Daoy (cell line): Measurements from ENCODE around the gene CHST1. TPM values are rescaled to one million over a fixed set of nuclear protein-coding genes. Genes with fewer than 3 reads are reported as not detected.

ENCODE experiments used
- DNase-seq: peaks from one replicate; pipeline ENCODE4 v3.0.0-alpha.2; 2015; ENCODE audit warnings: low read depth
- total RNA-seq: library from RNA; depleted of rRNA; stranded (reverse); fragments of >200 nt; shearing (Covaris generic); gene quantifications from 2 replicates; pipeline ENCODE4 v1.2.3, GENCODE V29; 2014

Gene CHST1
- total RNA-seq, 1 experiment from 2014 or later = 0.74 TPM

DNA sequence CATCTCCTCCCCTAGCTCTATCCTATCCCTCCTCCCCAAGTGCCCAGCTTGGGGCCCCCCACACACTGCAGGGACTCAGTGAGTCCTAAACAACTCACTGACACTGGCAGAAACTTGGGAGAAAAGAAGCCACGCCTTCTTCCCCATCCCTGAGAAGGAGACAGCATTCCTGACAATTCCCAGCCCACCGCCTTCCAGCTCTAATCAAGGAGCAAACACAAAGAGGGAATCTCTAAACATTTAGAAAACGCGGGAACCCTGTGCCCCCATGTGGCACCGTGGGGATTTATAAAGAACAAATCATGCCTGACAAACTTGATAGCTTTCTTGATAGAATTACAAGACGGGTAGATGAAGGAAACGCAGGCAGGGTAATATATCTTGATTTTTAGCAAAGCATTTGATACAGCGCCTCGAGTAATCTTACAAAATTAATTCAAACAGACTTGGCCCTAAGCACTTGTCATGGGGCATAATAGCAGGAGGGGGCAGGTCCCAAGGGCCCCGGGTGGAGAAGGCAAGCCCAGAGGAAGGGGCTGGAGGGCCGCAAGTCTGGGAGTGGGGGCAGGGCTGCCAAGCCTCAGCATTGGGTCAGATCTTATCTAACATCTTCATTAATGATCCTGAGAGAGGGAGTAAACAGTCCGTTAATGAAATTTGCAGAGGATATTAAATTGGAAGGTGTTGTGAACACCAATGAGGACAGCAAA, 4.5 kb downstream of the CHST1 start:
- no peak for DNase-seq

DNA sequence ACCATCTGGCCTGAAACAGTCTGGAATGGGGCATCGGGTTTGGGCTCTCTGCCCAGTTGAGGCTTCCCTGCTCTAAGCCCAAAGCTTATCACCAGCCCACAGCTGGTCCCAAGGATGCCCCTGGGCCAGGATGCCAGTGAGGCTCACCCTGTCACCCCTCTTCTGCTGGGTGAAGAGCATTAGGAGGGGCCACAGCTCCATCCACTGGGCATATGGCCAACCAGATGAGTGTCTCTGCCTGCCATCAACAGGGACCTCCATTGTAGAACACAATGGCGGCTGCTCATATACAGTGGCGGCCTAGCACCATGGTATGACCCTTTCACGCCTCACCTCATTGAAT, 5.6 kb downstream of the CHST1 start:
- no peak for DNase-seq

DNA sequence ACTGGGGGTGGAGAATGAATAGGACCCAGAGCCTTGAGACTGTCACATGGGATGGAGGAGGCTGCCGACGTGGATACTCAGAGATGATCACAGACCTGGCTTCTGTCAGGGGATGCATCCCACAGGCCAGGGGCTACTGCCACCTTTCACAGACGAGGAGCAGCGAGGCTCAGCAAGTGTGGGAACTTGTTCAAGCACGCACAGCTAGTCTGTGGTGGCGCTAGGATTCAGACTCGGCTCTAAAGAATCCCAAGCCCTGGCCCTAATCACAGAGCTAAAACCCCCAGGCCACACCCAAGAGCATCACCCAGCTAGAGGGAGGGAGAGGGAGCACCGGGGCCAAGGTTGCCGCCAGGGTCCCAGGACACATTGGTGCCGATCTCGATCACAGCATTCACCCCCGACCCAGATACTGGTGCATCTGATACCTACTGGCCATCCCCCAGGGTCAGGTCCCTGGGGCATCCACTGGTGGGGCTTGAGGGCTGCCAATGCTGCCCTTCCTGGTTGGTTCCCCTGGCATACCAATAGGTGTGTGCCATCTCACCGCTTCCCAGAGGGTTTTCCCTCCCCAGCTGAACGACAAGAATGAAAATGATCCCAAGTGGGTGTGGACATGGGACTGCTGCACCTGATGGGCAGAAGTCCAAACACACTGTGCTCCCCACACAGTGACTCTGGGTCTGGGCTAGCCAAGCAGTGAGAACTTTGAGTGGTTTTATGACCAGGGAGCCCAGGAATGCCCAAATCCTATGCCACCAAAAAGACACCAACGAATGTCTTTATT, 6.2 kb downstream of the CHST1 start:
- no peak for DNase-seq

DNA sequence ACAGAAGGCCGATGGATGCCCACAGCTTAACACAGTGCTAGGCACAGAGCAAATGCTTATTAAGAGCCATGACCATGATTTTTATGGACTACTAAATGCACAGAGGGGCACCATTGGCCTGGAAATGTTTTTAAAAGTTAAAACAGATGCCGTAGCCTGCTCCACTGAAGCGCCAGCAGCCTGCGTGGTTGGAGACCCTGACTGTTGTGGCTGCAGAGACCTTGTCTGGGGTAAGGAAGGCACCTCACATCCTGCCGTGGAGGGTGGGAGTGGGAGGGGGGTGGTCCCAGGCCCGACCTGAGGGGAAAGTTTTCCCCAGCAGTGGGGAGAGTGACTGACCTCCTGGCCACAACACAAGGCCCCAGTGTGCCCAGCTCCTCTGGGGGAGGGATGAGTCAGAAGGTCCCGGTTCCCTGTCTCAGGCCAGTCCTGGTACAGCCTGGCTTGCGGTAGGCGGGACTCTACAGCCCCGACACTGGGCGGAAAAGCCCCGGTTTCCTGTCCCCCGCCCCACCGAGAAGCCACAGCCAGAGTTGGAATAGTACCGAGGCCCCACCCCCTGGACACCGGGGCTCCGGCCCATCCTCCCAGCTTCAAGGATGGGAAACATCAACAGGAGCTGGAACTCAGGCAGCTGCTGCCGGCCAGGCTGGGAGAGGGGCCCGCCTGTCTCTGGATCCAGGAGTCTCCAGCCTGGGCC, 7.0 kb downstream of the CHST1 start:
- peak; percentile 80 for DNase-seq

DNA sequence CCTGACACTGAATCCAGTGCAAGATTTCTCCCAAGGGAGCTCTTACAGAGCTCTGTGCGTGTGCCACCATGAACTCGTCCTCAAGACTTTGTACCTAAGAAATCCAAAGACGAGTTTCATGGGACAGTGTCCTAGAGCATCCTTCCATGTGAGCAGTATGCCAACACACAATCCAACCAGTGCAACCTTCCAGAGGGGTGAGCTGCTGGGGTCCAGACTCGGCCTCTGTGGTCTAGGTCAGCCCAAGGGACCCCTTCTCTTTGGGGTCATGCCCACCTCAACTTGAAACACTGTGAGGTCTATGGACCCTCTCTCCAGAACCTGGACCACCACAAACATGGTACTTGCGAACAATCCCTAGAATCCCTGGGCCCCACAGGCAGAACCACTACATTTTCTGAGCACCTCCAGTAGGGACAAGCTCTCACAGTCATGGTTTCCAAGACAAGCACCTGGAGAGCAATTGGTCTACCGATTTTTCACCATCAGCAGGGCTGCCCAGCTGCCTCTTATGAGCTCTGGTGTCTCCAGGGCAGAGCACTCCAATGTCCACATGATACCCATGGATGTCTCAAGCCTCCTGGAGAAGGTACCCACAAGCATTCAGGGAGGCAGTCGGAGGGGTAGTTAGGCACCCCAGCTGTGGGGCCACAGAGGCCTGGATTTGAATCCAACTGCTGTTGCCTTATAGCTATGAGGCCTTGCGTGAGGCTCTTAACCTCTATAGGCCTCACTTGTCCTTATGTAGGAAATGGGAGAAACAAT, 7.7 kb downstream of the CHST1 start:
- no peak for DNase-seq

DNA sequence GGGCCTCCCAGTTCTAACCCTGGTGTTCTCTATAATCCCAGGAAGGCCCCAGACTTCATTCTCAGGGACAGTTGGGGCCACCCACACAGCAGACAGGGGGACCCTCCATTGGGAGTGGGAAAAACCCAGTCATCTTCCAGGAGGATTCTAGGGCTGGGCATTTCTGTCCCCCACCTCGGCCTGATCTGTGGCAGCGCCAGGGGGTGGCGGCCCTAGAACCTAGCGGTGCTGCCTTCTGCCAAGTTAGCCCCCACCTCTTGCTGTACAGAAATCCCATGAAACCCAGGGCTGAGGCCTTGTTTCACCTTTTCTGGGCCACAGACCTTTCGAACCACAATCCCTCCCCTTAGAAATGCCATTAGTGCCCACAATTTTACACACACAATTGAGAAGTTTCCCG, 9.6 kb downstream of the CHST1 start:
- DNase-seq = no peak

DNA sequence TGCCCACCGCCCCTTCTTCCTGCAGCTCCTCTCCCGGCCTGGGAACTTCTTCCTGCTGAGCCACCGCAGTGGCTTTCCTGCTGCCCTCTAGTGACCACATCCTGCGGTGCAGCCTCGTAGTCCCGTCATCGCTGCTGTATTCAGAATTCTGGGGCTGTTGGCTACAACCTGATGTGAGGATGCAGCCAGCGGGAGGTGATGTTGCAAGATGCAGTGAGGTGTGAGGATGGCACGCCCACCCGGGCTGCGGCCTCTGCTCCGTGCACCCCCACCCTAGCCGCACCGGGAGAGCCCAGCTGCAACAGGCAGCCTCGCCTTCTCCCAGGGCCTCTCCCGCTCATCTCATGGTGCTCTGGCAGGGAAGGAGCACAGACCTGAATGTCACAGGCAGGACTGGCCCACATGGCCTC, 10.1 kb downstream of the CHST1 start:
- DNase-seq = peak; percentile 71

DNA sequence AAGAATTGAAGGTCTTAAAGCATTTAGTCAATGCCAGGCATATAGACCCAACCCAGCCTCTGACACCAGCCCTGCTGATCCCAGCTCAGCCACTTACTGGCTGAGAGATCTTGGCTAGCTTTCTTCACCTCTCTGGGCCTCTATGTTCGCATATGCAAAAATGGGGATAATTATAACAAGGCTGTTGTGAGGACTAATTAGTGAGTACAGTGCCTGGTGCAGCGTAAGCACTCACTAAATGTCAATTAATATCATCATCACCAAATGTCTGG, 10.5 kb downstream of the CHST1 start:
- DNase-seq = no peak

DNA sequence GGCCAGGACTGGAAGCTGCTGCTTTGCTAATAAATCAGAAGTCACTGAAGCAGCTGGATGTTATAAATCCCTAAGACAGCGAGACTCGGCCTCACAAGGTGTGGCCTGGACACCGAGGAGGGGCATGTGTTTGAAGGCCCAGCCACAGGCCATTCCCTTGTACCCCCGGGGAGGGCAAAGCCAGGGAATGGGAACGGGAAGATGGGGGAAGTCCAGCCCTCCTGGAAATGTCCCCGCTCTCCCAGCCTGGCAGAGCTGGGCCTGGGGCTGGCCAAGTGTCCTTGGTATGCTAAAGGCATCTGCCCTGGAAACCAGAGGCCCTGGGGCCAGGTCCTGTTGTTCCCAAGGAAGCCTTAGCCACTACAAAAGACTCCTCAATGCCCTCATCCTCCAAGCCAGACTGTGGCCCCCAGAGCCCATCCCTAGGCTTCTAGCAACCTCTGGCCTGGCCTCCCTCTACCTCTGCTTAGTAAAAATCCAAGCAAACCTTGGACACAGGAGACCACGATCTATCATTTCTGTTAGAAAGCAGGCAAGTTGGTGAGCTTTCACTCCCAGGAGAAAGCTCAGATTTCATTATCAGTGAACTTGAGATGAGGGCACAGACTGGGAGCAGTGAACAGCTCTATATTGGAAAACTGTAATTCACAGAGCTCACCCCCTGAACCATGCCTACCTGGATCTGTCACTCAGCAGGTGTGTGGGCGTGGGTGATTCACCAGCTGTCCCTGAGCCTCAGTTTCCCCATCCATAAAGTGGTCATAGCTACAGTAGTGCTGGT, 11.0 kb downstream of the CHST1 start:
- DNase-seq = no peak

DNA sequence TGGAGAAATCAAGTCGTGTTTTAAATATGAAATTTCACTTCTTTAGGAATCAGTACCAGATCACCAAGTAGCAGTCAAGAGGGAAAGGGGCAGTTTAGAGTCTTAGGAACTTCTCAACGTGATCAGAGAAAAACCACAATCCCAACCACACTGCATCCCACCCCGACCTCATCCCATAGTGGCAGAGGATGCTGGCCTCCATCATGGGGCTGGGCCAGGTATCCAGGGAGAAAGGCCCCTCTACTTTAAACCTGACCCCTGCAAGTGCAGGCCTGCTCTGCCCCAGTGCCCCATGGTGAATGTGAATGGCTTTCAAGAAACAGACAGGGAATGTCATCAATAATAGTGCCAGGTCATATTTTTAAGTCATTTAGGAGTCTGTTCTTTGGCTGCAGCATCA, 12.1 kb downstream of the CHST1 start:
- no peak for DNase-seq

DNA sequence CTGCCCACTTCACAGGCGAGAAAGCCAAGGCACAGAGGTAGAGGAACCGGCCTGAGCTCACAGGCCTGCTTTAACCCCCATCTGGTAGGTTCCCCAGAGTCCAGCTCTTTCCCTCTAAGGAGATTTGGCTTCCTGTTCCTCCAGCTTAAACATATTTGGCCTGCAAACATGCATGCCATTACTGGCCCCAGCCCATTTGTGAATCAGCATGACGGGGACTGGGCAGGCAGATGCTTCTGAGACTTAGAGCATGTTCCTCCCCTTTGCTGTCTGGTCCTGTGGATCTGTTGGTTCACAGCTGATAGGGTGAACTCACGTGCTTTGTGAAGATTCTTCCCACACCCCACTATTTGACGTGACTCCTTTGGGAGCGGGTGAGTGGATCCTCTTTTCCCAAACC, 12.6 kb downstream of the CHST1 start:
- DNase-seq = no peak

DNA sequence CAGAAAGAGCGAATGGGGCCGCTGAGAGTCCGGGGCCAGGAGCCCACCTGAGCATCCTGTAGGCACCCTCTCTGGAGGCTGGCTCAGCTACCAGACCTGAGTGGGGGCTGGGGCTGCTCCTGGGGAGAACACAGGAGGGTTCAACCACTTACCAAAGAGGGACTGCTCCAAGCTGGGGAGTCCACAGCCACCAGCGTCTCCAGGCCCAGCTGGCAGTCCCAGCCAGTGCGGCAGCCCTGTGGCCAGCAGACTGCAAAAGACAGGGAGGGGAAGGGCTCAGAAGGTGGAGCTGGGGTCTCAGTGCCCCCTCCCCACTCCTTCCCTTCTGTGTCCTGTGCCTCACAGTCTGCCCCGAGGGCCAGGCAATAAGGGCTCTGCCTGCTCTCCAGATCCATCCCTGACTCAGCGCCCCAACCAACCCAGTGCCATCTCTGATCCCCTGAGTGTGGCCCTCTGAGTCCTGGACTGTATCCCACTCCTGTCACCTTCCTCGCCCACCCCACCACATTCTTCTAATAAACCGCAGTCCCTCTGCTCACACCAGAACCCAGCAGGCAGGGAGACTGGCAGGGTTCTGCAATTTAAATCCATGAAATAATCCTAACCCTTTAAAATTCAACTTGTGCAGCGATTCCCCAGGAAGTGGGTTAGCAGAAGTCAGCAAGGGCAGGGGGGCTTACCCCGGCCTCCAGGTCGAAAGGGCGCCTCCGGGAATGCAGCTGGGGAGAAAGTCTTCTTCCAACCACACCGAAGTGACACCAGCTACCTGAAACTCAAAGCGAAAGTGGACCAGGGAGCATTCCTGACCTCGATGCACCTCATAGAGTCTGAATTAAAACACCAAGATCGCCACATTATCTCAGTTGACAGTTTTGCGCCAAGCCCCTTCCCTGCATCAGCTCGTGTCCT, 13.3 kb downstream of the CHST1 start:
- DNase-seq = no peak

DNA sequence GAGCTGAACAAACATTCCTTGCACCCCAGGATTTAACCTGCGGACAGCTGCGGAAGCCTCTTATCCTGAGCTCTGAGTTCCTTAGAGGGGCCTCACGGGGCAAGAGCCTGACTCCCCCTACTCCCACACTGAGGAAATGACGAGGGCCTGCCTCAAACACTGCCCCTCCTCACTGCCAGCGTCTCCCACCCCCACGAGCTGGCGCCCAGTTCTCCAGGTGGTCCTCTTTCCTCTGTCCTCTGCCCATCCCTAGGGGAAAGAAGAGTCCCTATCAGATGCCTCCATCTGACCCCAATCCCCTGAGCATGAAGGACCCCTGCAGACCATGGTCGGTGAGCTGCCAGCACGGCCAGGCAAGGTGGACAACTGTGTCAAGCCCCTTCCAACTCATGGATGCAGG, 14.3 kb downstream of the CHST1 start:
- DNase-seq = no peak

DNA sequence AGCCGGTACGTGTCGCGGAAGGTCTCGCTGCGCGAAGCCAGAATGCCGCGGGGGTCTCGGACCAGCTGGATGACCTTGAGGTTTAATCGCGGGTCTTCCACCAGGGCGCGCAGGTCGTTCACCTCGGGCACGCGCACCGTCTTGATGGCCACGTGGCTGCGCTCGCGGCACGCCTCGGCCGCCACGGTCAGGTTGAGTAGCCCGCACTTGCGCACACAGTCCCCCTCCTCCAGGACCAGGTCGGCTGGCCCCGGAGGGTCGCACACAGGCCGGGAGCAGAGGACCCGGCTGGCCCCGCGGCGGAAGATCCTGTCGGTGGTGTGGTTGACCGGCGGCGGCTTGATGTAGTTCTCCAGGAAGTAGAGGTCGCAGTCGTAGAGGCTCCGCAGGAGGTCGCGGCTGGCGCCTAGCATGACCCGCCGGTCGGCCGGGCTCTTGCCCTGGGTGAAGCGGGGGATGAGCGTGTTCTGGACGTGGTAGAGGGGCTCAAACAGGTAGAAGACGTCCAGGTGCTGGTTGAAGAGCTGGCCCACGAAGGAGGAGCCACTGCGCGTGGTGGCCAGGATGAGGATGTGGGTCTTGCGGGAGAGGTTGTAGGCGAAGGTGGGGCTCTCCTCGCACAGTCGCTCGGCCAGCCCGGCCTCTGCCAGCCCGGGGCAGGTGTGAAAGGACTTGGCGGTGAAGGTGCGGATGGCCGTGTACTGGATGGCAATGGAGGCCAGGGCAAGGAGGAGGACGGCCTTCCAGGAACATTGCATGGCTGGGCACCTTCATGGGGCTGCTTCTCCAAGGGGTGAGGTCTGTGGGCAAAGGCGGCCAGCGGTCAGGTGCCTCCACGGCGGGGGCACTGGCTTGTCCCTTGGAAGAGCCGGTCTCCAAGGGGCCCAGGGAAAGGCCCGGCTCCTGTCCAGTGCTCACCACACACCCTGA, 15.0 kb downstream of the CHST1 start:
- DNase-seq = no peak

DNA sequence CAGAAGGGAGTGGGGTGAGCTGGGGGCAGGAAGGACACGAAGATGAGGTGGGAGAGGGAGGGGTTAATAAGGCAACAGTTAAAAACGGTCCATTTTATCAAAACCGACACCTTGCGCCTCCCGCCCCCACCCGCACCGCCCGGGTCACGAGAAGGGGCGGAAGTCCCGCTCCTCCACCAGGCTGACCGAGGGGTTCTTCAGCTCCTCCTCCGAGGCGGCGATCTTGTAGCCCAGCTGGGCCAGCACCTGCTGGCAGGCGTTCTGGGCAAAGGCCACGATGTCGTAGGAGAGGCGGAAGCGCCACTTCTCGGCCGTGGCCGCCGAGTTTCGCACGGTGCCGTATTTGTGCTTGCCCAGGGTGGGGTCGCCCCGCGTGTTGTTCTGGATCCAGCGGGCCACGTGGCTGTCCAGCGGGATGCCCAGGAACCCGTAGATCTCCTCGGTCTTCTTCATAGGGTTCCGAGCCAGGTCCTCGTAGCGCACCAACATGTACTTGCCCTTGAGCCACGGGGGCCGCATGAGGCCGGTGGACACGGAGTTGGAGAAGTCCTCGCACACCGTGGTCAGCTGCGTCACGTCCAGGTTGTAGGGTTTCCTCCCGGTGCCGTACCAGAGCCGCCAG, 15.8 kb downstream of the CHST1 start:
- no peak for DNase-seq

DNA sequence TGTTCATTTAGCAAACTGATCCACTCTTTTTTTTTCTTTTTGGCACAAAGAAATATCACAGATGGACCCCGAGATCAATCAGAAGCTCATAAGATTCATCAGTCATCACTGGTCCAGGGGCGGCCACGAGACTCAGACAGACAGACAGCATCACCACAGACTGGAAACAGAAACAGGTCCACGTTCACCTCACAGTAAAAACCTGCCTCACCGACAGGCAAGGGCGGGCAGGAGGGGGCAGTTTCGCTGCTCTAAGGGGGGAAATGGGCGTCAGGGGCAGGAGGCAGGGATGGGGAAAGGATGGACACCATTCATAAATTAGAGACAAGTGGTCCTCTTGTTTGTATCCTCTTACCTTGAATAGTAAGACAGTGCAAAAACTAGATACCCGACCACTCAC, 16.5 kb downstream of the CHST1 start:
- DNase-seq = no peak

DNA sequence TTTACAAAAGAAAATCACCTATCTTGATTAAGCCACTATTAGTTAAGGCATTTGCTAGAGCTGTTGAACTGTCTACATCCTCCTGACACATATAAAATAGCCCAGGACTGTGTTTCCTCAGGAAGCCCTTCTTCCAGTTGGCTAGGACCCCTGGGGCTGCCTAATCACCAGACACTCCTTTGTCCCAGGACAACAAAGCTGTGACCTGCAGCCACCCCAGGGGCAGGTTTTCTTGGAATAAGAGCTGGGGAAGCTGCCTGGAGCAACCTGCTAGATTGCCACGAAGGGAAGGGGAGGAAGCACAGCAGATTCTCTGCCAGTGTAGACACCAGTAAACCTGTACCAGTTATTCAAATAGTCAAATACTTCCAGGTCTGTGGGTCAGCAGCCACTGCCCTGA, 17.6 kb downstream of the CHST1 start:
- no peak for DNase-seq

DNA sequence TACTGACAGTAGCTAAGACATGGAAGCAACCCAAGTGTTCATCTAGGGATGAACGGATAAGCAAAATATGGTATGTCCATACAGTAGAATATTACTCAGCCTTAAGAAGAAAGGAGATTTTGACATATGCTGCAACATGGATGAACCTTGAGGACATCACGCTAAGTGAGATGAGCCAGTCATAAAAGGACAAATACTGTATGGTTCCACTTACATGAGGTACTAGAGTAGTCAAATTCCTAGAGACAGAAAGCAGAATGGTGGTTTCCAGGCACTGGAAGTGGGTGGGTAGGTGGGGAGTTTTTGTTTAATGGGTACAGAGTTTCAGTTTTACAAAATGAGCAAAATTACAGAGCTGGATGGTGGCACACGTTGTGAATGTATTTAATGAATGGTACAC, 18.1 kb downstream of the CHST1 start:
- DNase-seq = no peak
